Right lobe of liver (tissue), 4 donors: ENCODE measurements around the gene ZSCAN30.

ENCODE experiments used
- CTCF ChIP-seq, 4 donors: fragments of 200-600 bp in 3 of 4; fragments of 450-650 bp in 1 of 4; IDR thresholded peaks; one replicate each; pipeline versions ENCODE4 v1.5.1 to v1.8.0; 2016 to 2022; ENCODE audit warnings: antibody characterized with exemption in 4 of 4, mild to moderate bottlenecking in 2 of 4
- POLR2A ChIP-seq: fragments of 450-650 bp; IDR thresholded peaks from one replicate; pipeline ENCODE4 v1.6.1; 2017; ENCODE audit warnings: antibody characterized with exemption, mild to moderate bottlenecking
- donor health status: DM: no; HTN: no; CAD: no.
- donor health status: DM: no; HTN: no; CAD: no.
- donor health status: DM: no; HTN: yes; CAD: no.

- TF ChIP-seq CTCF (IDR thresholded peaks at IDR 0.05), result no peak
- no peak for TF ChIP-seq POLR2A
Measured at GRCh38 chr18:35227254-35227653, 62.8 kb downstream of the ZSCAN30 start.
